GM12878 (cell line): ENCODE results near the gene MAP4K4. TPM values are rescaled to one million over a fixed set of nuclear protein-coding genes. Genes with fewer than 3 reads are reported as not detected.

Experiments
- ATAC-seq: fragments of 200-7000 bp; cut with Tn5 transposase; 3 replicates; pipeline ENCODE4 v1.9.1; 2020; ENCODE audit warnings: mild to moderate bottlenecking, moderate library complexity
- BruUV-seq: library from RNA; stranded (reverse); fragments of 400-500 nt; replicated peaks from 2 replicates; lab custom pipeline; 2021; lab: Mats Ljungman, UMichigan
- CTCF ChIA-PET: fragments of 300-600 bp; sonication (Branson Sonifier 250); formaldehyde crosslinking; extraction: SDS; loops from one replicate; lab custom pipeline; 2021; ENCODE audit warnings: inconsistent platforms; lab: Yijun Ruan, JAX
- POLR2A ChIA-PET: fragments of 350-600 bp; formaldehyde crosslinking; extraction: SDS; loops from one replicate; lab custom pipeline; 2021; ENCODE audit warnings: inconsistent platforms; lab: Charles Lee
- RAD21 ChIA-PET: fragments of 300-600 bp; sonication (Branson Sonifier 250); formaldehyde crosslinking; loops from one replicate; lab custom pipeline; 2023; ENCODE audit warnings: antibody characterized with exemption; ENCODE audit not compliant: unreplicated experiment; lab: Charles Lee
- SMC1A ChIA-PET: fragments of 300-600 bp; sonication (Branson Sonifier 250); formaldehyde crosslinking; loops from one replicate; lab custom pipeline; 2023; ENCODE audit not compliant: unreplicated experiment, uncharacterized antibody; lab: Charles Lee
- DNase-seq: peaks from one replicate; pipeline ENCODE4 v3.0.0-alpha.2; 2011; ENCODE audit warnings: low read depth, low spot score
- FAIRE-seq: peaks from 3 replicates; lab custom pipeline; 2011; peaks lifted over from hg19 to GRCh38; lab: Jason Lieb, UNC
- H2AFZ ChIP-seq: 2 replicates; pipeline ENCODE4 v1.6.0; 2011; ENCODE audit warnings: low read depth, low read length, control low read depth; ENCODE audit not compliant: control insufficient read depth
- H3K27ac ChIP-seq: 2 replicates; pipeline ENCODE4 v1.5.1; 2011; ENCODE audit warnings: control low read depth; ENCODE audit not compliant: control insufficient read depth, insufficient read depth
- H3K27me3 ChIP-seq, 2 experiments: replicated peaks in 1 of 2; 2 replicates each; pipeline versions ENCODE4 v1.6.0 to v1.6.1; 2011; ENCODE audit warnings: low read length in 1 of 2; ENCODE audit not compliant: control insufficient read depth in 2 of 2, insufficient read depth in 2 of 2
- H3K36me3 ChIP-seq, 2 experiments: 2 replicates each; pipeline ENCODE4 v1.5.1; 2011; ENCODE audit warnings: low read length in 1 of 2; ENCODE audit not compliant: control insufficient read depth in 2 of 2, insufficient read depth in 2 of 2
- H3K4me1 ChIP-seq: 2 replicates; pipeline ENCODE4 v1.6.1; 2011; ENCODE audit warnings: mild to moderate bottlenecking, low read length, moderate library complexity, mixed read lengths; ENCODE audit not compliant: control insufficient read depth, insufficient read depth
- H3K4me2 ChIP-seq: 2 replicates; pipeline ENCODE4 v1.6.0; 2011; ENCODE audit warnings: control low read depth; ENCODE audit not compliant: control insufficient read depth, insufficient read depth
- H3K4me3 ChIP-seq: fragments of 200-600 bp; sonication (generic); 2 replicates; pipeline ENCODE4 v1.5.1; 2016
- H3K79me2 ChIP-seq: 2 replicates; pipeline ENCODE4 v1.6.0; 2011; ENCODE audit warnings: low read length; ENCODE audit not compliant: control insufficient read depth, insufficient read depth
- H3K9ac ChIP-seq: 2 replicates; pipeline ENCODE4 v1.8.0; 2011; ENCODE audit warnings: low read length, control low read depth, mixed read lengths; ENCODE audit not compliant: control insufficient read depth, insufficient read depth
- H3K9me3 ChIP-seq: replicated peaks from 3 replicates; pipeline ENCODE4 v1.5.1; 2011; ENCODE audit warnings: mild to moderate bottlenecking, low read length; ENCODE audit not compliant: control insufficient read depth, insufficient read depth
- H4K20me1 ChIP-seq: 2 replicates; pipeline ENCODE4 v1.6.0; 2011; ENCODE audit not compliant: control insufficient read depth, insufficient read depth
- BCL3 ChIP-seq: IDR thresholded peaks from 2 replicates; pipeline ENCODE4 v1.6.1; 2011; ENCODE audit warnings: borderline replicate concordance, low read depth, mild to moderate bottlenecking, moderate library complexity, low read length; ENCODE audit not compliant: insufficient read depth, poor library complexity, severe bottlenecking
- BRCA1 ChIP-seq: IDR thresholded peaks from 2 replicates; pipeline ENCODE4 v1.6.1; 2011; ENCODE audit warnings: low read depth, low read length, improper control_type of control experiment
- CBFB ChIP-seq: IDR thresholded peaks from 2 replicates; pipeline ENCODE4 v1.6.1; 2016; ENCODE audit warnings: antibody characterized with exemption, low read depth
- CHD2 ChIP-seq: IDR thresholded peaks from 2 replicates; pipeline ENCODE4 v1.6.1; 2011; ENCODE audit warnings: low read depth, low read length, improper control_type of control experiment, borderline replicate concordance
- CHD4 ChIP-seq: fragments of 200-600 bp; sonication (generic); IDR thresholded peaks from 2 replicates; pipeline ENCODE4 v1.6.1; 2016; ENCODE audit warnings: mild to moderate bottlenecking
- HDGF ChIP-seq: fragments of 450-650 bp; IDR thresholded peaks from 2 replicates; pipeline ENCODE4 v1.6.1; 2016; ENCODE audit warnings: antibody characterized with exemption
- HSF1 ChIP-seq: fragments of 150-350 bp; IDR thresholded peaks from 2 replicates; pipeline ENCODE4 v1.6.1; 2014; ENCODE audit warnings: mild to moderate bottlenecking, low read depth, low read length
- IRF3 ChIP-seq: fragments of 450-650 bp; IDR thresholded peaks from 2 replicates; pipeline ENCODE4 v1.6.1; 2014; ENCODE audit warnings: mild to moderate bottlenecking
- JUNB ChIP-seq: IDR thresholded peaks from 2 replicates; pipeline ENCODE4 v1.6.1; 2016; ENCODE audit warnings: antibody characterized with exemption, mild to moderate bottlenecking
- KDM1A ChIP-seq: fragments of 200-600 bp; sonication (generic); IDR thresholded peaks from 2 replicates; pipeline ENCODE4 v1.6.1; 2016; ENCODE audit warnings: borderline replicate concordance
- MEF2A ChIP-seq: IDR thresholded peaks from 2 replicates; pipeline ENCODE4 v1.6.1; 2011; ENCODE audit warnings: low read depth, mild to moderate bottlenecking, low read length, moderate library complexity; ENCODE audit not compliant: insufficient read depth
- NKRF ChIP-seq: fragments of 450-650 bp; conservative IDR thresholded peaks from 2 replicates; pipeline ENCODE4 v1.6.1; 2017; ENCODE audit warnings: mild to moderate bottlenecking, moderate library complexity
- PBX3 ChIP-seq: IDR thresholded peaks from 2 replicates; pipeline ENCODE4 v1.6.1; 2011; ENCODE audit warnings: mild to moderate bottlenecking, low read depth, low read length, moderate library complexity; ENCODE audit not compliant: insufficient replicate concordance
- RB1 ChIP-seq: fragments of 450-650 bp; formaldehyde crosslinking; IDR thresholded peaks from 2 replicates; pipeline ENCODE4 v1.6.1; 2017; ENCODE audit warnings: mild to moderate bottlenecking, borderline replicate concordance
- SMAD5 ChIP-seq: IDR thresholded peaks from 2 replicates; pipeline ENCODE4 v1.6.1; 2016; ENCODE audit warnings: antibody characterized with exemption, low read depth
- ZZZ3 ChIP-seq: IDR thresholded peaks from 2 replicates; pipeline ENCODE4 v1.6.1; 2011; ENCODE audit warnings: low read depth; ENCODE audit not compliant: control insufficient read depth, insufficient read length
- WGBS: methylation state at CpG from one replicate; pipeline ENCODE4 v1.1.6; 2016; ENCODE audit warnings: low lambda C conversion rate; ENCODE audit not compliant: insufficient replicate concordance, insufficient coverage; ENCODE audit errors: missing lambda C conversion rate; 5-methylcytosine and 5-hydroxymethylcytosine counted together
- in situ Hi-C: fragments of 300-500 bp; cut with MboI; formaldehyde crosslinking; loops from 9 replicates; pipeline ENCODE4 v1.14.3; 2018; ENCODE audit warnings: mixed read lengths
- intact Hi-C: fragments of 100-400 bp; cut with micrococcal nuclease; formaldehyde crosslinking; loops from one replicate; pipeline ENCODE4 v1.14.2; 2022; ENCODE audit not compliant: unreplicated experiment
- polyA plus RNA-seq, 11 experiments: library from polyadenylated mRNA; depleted of rRNA in 4 of 11; unstranded in 6 of 11; stranded (reverse) in 5 of 11; fragments of >200 nt; fragmentation: Nextera tagmentation in 4 of 11; fragmentation: Illumina TruSeq in 1 of 11; extraction: Ambion mirVana in 4 of 11; extraction: Trizol in 1 of 11; gene quantifications; 1 replicate in 1 of 11; 2 replicates in 10 of 11; pipeline versions ENCODE4 v1.2.1 to v1.2.3, GENCODE V29; 2011 to 2016; ENCODE audit warnings: inconsistent platforms in 2 of 11, missing spikeins in 2 of 11, low read depth in 1 of 11
- total RNA-seq, 4 experiments: library from RNA; depleted of rRNA in 3 of 4; stranded (reverse); fragments of >200 nt in 3 of 4; fragmentation: Illumina TruSeq in 1 of 4; extraction: Trizol in 1 of 4; gene quantifications; 2 replicates each; pipeline versions ENCODE4 v1.2.1 to v1.2.3, GENCODE V29; 2013 to 2021

Gene MAP4K4
- total and polyA plus RNA-seq, 10 of the 15 experiments (the other 5 are each of a cell fraction or from before 2014, with no cell fraction given): 1.9 to 50.4 (median 9.7) TPM

GRCh38 chr2:101861382-101861781 is 163.9 kb downstream of the MAP4K4 start (continued):
- TF ChIP-seq IRF3 (no peak), HSF1 (no peak), CHD2 (no peak), BCL3 (no peak), HDGF (no peak), ZZZ3 (no peak)

GRCh38 chr2:101863534-101863933 is 166.0 kb downstream of the MAP4K4 start:
- H3K4me1 ChIP-seq: no peaks in the 10 kb centered on the region
- no peak for ATAC-seq
- H3K79me2 ChIP-seq: no peaks in the 10 kb centered on the region
- POLR2A ChIA-PET: no interaction called here
- SMC1A ChIA-PET: no interaction called here
- DNase-seq: no peak
- intact Hi-C loops: no loop called here
- H3K9ac ChIP-seq: no peak overlapping the region
- H3K27me3 ChIP-seq: no peaks in the 10 kb centered on the region
- RAD21 ChIA-PET: no interaction called here
- BruUV-seq: no TSS peak
- TF ChIP-seq JUNB (no peak), RB1 (no peak), MEF2A (no peak), SMAD5 (no peak), CBFB (no peak), KDM1A (no peak), PBX3 (no peak), CHD4 (no peak), NKRF (no peak), BRCA1 (no peak)
- no peak for FAIRE-seq
- 67% methylated on average over 7 of the region's 7 CpGs for WGBS
- no peak overlapping the region for H3K4me3 ChIP-seq
- H2AFZ ChIP-seq: no peak overlapping the region
- H4K20me1 ChIP-seq: no peaks in the 10 kb centered on the region
- in situ Hi-C loops: no loop called here
- H3K36me3 ChIP-seq: no peaks in the 10 kb centered on the region
- no peaks in the 10 kb centered on the region for H3K9me3 ChIP-seq
- H3K27ac ChIP-seq: no peak overlapping the region
- CTCF ChIA-PET: interaction anchor here (1.7 kb wide), 1 partner anchor 10 kb away, joined by 6 read pairs; no protein-coding TSS in a partner anchor
- no peak overlapping the region for H3K4me2 ChIP-seq
